Measurements from ENCODE around the gene HIPK2.

The HIPK2 gene

GRCh38 chr7:139711991-139712743 is 65.6 kb downstream of the HIPK2 start:
- no peak for FAIRE-seq

GRCh38 chr7:139710036-139710435 is 67.8 kb downstream of the HIPK2 start:
- no peak for FAIRE-seq

GRCh38 chr7:139709485-139709884 is 68.3 kb downstream of the HIPK2 start:
- FAIRE-seq, result no peak

GRCh38 chr7:139708541-139708940 is 69.3 kb downstream of the HIPK2 start:
- no peak for FAIRE-seq

GRCh38 chr7:139706837-139707236 is 71.0 kb downstream of the HIPK2 start:
- no peak for FAIRE-seq

GRCh38 chr7:139704308-139704879 is 73.4 kb downstream of the HIPK2 start:
- FAIRE-seq, result no peak

GRCh38 chr7:139703487-139704307 is 74.1 kb downstream of the HIPK2 start:
- no peak for FAIRE-seq

- FAIRE-seq, result no peak
These were observed 74.8 kb downstream of the HIPK2 start for GRCh38 chr7:139702811-139703486.

GRCh38 chr7:139702313-139702731 is 75.5 kb downstream of the HIPK2 start:
- FAIRE-seq, result no peak

GRCh38 chr7:139701908-139702307 is 75.9 kb downstream of the HIPK2 start:
- FAIRE-seq, result no peak

GRCh38 chr7:139700505-139701235 is 77.1 kb downstream of the HIPK2 start:
- no peak for FAIRE-seq

- no peak for FAIRE-seq
These were observed 77.9 kb downstream of the HIPK2 start for GRCh38 chr7:139699640-139700504.

- FAIRE-seq, result no peak
These were observed 79.0 kb downstream of the HIPK2 start for GRCh38 chr7:139698844-139699243.

GRCh38 chr7:139698278-139698677 is 79.5 kb downstream of the HIPK2 start:
- FAIRE-seq, result no peak

- FAIRE-seq, result no peak
These were observed 80.7 kb downstream of the HIPK2 start for GRCh38 chr7:139697056-139697455.

GRCh38 chr7:139696552-139696951 is 81.2 kb downstream of the HIPK2 start:
- no peak for FAIRE-seq

- FAIRE-seq, result no peak
These were observed 82.2 kb downstream of the HIPK2 start for GRCh38 chr7:139695588-139695987.

- no peak for FAIRE-seq
These were observed 82.7 kb downstream of the HIPK2 start for GRCh38 chr7:139695051-139695450.

- no peak for FAIRE-seq
These were observed 83.5 kb downstream of the HIPK2 start for GRCh38 chr7:139694389-139694676.

- FAIRE-seq, result no peak
These were observed 84.0 kb downstream of the HIPK2 start for GRCh38 chr7:139693651-139694388.

GRCh38 chr7:139692723-139693122 is 85.1 kb downstream of the HIPK2 start:
- FAIRE-seq, result no peak

Measured in TTC549 (cell line).